GM21390 (cell line): ENCODE results near the gene DIO1.
A peak's percentile ranks its signal among the peaks of the same experiment; 100 is the strongest.
"Not testable (repeated sequence)": the region's sequence is repeated elsewhere in the genome, so short reads cannot be mapped to it uniquely, and the experiment has no call there.

Experiments
- ATAC-seq: cut with Tn5 transposase; IDR thresholded peaks from one replicate; pipeline ENCODE4 v1.9.1; 2021; ENCODE audit not compliant: unreplicated experiment

Gene DIO1

DNA sequence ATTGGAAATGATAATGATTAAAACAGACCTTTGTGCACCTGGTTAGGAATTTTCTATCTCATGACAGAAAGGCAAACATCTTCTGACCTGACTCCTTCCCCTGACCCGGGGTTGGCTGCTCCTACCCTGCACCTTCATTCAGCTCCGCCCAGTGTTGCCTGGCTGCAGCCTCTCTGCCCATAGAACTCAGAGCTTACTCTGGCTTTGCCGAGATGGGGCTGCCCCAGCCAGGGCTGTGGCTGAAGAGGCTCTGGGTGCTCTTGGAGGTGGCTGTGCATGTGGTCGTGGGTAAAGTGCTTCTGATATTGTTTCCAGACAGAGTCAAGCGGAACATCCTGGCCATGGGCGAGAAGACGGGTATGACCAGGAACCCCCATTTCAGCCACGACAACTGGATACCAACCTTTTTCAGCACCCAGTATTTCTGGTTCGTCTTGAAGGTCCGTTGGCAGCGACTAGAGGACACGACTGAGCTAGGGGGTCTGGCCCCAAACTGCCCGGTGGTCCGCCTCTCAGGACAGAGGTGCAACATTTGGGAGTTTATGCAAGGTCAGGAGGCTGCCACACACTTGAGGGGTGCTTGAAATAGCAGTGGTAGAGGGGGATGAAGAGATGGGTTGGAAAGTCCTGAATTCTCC, at the start of gene DIO1:
Gene DIO1 (plus strand): TSS at position 189 of the 638 bp plus-strand sequence. CDS start 24 bp downstream, at position 213.
- ATAC-seq, result no peak

DNA sequence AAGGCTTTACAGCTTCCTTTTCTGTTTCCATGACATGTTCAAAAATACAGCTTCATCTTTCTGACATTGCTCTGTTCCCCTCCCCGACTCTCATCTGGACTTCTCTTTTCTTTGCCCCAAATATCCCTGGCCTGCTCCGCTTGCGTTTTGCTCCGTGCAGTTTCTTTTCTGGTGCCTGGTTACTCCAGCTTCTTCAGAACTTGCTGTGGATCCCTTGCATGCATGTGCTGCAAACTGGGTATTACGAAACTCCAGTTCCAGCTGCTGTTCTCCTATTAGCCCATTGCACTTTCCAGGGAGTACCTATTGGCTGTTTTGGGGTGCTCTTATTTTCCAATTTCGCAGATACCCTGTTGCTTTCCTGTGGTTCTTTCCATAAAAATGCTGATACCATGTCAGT, 46.0 kb upstream of the DIO1 start:
- no peak for ATAC-seq

DNA sequence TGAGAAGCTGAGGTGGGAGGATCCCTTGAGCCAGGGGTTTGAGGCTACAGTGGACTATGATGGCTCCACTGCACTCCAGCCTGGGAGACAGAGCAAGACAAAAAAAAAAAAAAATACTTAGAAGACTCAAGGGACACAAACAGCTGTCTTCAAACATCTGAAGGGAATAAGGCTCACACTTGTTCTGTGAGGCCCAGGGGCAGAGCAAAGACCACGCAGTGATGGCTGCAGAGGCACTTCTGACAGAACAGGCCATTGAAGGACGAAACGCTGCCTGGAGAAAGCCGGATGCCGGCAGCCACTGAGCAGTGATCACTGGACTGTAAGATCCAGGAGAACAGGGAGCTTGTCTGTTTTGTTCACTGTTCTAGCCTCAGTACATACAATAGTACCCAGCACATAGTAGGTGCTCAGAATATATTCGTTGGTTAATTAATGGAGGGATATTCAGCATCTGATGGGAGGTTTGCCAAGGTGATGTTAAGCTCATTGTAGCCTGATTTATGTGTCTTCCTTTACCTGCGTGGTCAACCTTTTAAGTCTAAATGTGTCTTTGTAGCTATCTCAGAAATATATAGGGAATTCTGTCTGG, 43.8 kb upstream of the DIO1 start:
- ATAC-seq, result no peak

DNA sequence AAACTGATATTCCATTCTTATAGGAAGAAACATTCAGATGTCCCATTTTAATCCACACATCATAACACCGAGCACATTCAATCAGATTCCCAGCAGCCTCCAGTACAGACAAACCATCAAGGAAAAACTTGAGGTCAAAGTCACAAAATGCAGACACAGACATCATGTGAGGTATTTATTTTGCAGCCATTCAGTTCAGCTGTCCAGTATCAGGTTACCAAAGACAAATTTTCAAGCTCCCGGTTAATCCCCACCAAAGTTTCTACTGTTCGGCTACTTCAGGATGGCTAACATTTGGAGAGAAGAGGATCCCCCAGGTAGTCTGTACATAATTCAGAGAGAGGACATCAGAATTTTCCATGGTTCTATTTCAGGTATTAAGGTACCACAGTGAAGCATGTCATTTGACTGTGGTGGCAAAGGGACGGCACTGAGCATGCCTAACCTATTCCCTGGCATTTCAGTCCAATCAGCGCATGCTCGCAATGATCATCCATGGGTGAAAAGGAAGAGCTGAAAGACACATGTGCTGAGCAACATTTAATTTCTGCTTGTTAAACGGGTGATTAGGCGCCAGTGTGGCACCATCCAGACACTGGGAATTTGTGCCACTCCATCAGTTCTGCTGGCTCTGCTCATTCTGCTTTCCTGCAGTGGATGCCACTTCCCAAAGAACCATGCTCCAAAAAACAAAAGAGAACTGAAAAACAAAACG, 42.3 kb upstream of the DIO1 start:
- no peak for ATAC-seq

DNA sequence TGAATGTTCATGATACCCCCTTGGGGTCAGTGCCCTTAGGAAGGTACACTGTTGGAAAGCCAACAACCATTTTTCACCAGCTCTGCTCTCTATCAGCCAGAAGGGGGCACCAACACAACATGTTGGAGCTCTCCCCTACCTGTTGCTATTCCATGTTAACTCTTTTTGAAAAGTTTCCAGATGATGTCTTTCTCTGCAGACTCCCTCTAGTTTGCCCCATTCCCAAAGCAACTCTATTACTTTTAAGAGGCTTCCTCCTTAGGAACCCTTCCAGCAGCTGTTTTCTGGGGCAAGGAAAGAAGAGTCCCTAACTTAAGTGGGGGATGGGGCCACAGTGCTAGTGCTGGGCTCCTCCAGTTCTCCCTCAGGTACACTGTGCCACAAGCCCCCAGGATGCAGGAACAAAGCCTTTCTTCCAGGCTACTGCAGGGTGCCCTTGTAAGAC, 33.0 kb upstream of the DIO1 start:
- ATAC-seq, result no peak

DNA sequence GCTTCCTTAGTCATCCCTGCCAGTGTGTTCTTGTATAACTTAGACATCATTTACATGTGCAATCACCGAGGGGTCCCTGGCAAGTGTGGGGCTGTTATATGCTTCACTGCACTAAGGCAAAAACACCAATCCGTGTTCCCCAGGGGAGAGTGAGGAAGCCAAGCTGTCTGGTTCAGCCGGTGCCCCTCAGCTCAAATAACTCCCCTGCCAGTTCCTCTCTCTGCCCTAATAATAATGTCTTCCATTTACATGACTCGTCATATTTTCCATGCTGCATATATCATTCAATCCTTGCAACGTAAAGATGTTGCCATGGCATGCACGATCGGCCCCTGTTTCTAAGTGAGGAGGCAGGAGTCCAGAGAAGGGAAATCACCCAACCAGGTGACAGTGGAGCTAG, 31.5 kb upstream of the DIO1 start:
- ATAC-seq, result no peak

DNA sequence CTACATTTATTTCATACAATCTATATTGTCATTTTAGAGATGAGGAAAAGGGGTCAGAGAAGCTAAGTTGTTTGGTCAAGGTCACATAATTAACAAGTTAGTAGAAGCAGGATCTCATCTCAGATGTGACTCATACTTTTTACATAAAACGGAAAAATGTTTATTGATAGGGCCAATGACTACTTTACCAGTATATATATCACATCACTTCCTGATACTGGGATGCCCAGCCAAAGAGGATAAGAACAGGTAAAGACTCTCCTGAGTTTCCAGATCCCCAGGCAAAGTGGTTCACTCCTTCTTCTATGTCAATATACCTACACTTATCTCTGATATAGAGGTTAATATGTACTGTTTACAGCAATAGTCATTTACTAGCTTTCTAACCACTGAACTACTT, 25.4 kb upstream of the DIO1 start:
- no peak for ATAC-seq

DNA sequence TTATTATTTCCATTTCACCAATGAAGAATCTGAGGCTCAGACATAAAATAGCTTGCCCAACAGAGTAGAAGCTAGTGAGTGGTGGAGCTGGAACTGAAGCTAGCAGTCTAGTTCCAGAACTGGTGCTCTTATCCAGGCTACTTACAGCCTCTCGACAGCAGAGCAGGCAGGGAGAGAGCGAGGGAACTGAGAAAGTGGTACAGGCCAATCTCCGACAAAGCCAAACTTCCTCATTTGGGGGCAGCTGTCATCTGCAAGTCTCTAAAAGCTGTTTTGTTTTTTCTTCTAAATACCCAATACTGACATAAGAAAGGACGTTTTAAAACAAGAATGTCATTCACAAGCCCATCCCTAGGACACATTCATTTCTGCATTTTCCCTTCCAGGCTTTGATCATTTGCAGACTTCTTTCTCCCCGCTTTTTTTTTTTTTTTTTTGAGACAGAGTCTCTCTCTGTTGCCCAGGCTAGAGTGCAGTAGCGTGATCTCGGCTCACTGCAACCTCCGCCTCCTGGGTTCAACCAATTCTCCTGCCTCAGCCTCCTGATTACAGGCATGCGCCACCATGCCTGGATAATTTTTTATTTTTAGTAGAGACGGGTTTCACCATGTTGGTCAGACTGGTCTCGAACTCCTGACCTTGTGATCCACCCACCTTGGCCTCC, 24.4 kb upstream of the DIO1 start:
- no peak for ATAC-seq

DNA sequence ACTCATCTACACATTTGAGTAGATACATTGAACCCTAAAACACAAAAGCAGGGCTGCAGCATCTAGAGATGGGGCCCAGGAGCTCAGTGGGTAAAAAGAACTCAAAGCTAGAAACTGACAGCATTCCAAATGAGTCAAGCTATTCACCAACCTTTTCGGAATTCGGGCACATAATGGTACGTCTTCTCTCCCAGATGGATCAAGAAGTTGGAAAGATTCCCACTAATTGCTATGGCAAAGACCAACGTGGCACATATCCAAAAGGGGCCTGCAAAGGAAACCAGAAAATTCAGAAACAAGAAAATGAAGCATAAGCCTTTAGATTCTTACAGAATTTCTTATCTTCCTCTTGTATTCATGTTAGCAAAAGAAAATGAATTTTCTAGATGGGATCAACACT, 22.8 kb upstream of the DIO1 start:
- ATAC-seq, result no peak

DNA sequence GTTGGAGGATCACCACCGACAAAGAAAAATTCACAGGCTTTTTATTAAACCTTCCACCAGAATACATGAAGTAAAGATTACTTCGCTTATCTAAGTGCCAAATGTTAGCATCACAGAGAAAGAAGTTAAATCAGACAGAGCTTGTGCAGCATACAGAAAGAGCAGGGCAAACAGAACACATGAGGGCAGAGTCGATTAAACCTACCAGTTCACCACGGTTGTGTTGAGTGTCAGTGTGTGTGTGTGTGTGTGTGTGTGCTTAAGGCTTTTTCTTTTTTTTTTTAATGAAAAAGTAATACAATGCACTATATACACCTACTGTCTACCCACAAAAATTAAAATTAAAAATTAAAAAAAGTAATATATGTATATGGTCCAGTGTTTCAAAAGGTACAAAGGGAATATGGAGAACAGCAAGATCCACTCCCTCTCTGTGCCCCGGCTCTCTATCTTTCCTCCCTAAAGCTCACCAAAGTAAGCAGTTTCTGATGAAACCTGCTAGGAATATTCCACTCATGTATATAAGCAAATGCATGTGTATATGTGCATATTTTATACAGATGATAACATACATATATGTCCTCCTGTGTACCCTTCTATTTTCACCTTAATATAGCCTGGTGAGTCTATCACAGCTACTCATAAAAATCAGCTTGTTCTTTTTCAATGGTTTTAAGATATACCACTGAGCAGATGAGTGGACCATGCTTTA, 22.1 kb upstream of the DIO1 start:
- no peak for ATAC-seq

DNA sequence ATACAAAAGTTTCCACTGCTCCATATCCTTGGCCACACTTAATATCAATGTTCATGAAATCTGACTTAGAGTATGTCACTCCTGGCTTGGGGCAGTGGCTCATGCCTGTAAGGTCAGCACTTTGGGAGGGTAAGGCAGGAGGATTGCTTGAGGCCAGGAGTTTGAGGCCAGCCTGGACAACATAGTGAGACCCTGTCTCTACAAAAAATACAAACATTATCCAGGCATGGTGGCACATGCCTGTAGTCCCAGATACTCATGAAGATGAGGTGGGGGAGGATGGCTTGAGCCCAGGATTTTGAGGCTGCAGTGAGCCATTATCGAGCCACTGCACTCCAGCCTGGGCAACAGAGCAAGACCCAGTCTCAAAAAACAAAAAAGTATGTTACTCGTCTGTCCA, 18.8 kb upstream of the DIO1 start:
- ATAC-seq, result not testable (repeated sequence)

DNA sequence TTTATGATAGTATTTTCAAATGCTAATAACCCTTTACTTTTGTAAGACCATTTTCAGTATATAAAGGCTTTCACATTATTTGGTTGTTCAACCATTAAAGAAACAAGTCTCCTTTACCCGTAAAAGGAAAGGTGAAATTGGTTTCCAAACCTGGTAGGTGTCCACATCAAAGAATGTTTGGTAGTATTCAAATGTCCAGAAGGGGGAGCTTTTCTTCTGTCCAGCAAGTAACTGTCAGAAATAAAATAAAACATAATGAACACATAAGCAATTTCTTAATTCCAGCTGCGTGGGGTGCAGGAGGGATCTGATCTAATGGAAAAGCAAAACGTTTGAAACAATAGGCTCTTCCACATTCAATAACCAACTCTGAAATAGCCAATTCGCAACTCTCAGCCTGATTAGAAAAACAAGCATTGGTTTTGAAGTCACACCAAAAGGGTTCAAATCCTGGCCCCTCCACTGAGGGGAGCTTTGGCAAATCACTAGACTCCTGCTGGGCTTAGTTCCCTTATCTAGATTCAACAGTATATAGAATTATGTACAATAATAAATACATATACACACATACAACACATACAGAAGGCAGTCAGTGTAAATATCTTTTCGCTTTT, 15.4 kb upstream of the DIO1 start:
- no peak for ATAC-seq

DNA sequence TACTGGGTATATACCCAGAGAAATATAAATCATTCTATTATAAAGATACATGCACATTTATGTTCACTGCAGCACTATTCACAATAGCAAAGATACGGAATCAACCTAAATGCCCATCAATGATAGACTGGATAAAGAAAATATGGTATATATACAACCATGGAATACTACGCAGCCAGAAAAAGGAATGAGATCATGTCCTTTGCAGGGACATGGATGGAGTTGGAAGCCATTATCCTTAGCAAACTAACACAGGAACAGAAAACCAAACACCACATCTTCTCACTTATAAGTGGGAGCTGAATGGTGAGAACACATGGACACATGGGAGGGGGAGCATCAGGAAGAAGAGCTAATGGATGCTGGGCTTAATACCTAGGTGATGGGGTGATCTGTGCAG, 12.1 kb upstream of the DIO1 start:
- ATAC-seq, result not testable (repeated sequence)

DNA sequence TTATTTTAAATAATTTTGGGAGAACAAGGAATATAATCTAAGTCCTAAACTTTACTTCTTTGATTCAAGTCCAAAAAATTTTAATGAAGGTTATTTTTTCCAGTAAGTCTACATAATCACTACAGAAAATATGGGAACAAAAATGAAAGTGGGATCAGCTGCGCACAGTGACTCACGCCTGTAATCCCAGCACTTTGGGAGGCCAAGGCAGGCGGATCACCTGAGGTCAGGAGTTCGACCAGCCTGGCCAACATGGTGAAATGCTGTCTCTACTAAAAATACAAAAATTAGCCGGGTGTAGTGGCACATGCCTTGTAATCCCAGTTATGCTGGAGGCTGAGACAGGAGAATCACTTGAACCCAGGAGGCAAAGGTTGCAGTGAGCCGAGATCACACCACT, 10.4 kb upstream of the DIO1 start:
- not testable (repeated sequence) for ATAC-seq

DNA sequence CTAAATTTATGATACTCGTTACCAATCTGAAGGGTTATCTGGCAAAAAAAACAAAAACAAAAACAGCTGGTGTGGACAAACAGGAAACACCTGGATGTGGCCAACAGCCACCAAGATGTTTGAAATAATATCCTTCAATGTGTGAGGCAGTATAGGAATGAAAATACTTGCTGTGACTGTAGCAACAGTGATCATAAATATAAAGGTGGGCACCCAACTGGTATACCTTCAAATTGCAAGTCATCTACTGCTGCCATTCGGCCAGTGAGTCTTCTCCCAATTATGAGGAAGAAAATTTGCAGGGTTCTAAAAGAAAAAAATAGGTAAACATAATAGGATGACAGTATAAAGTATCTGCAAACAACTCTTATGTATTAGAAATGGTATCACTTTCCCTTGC, 5.3 kb upstream of the DIO1 start:
- no peak for ATAC-seq

DNA sequence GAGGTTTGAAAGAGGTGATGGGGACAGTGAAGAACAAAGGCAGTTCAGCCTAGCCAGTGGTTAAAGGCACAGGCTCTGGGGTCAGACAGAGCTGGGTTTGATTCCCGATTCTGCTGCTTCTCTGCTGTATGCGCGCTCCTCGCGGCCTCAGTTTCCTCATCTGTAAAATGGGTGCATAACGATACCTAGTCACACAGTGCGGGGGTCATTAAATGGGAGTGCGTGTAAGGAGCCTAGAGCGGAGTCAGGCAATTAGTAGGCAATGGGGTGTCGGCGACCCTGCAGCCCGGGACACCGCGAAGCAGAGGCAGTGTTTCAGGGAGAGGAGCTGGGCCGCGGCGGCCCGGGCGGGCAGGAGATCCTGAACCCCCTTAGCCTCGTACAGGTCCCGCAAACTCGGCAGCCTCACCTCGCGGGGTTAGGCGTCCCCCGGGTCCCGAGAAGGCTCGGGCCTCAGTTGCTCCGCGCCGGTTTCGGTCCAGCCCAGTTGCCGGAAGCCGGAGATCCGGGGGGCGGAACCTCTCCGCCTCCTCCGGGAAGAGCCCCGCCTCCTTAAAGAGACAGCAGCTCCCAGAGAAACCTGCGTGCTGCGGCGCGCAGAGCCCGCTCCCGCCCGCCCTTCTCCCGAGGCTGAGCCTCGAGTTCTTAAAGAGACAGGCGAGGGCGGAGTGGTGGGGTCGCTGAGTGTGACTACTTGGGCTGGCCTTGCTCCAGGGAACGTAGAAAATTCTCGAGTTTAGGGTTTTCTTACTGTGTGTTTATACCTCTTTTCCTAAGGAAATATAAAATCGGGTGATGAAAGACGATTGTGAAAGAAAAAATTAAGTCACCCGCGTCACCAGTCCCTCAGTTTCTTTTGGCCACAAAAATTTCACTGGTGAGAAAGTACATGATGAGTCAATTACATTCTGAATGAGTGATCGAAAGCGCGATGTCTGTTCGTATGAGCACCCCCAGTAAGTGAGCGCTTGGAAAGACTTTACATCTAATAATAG, 4.4 kb upstream of the DIO1 start, which contains the start of gene YIPF1:
Gene YIPF1 (minus strand): TSS at position 494 of the 995 bp plus-strand sequence. CDS start 860 bp downstream, outside the sequence.
- ATAC-seq, result peak; percentile 93

DNA sequence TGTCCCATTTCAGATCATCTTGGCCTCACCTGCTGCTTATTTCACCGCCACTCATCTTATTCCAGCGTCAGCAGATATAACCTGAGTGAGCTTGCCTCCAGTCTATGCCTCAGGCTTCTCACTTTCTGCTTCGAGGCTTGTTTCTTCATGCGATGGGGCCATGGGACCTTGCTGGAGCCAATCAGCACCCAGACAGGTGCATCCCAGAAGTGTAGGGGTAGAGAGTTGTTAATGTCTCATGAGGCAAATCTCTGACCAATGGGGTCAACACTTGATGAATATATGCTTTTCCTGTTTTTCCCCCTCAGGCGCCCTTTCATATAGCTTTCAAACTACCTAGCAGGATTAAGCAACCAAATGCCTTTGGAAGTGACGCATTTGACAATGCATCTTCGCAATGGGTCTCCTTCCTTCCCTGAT, 3.5 kb upstream of the DIO1 start:
- no peak for ATAC-seq

DNA sequence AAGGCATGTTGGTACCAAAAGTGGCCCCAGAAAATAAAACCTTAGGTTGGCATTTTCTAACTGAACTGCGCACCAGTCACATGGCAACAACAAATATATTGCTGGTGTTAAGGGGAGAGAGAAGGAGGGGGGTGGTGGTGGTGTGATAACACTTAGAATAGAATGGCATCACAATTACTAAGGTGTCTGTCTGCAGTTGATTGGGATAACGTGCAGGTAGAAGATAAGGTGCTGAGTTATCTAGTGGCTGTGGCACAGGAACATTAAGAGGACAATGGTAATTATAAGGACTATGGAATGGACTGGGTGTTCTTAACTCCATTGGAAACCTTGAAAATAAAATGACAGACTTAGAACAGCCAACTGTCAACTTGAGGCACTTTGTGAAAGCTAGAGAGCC, 3.0 kb upstream of the DIO1 start:
- ATAC-seq, result no peak

DNA sequence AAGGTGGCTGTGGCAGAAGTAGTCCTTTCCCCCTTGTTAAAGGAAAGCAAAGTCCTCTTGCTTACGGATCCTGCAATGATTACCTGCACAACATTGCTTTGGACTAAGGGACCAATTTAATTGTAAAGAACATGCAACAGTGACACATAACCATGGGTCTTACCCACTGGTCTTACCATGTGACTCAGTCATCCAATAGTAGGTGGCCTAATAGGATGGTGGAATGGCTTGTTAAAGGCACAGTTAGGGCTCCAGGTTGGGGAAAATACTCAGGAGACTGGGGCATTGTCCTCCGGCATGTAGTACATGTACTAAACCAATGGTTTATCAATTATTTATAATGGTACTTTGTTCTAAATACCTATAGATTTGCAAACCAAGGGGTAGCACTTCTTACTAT, 2.3 kb upstream of the DIO1 start:
- ATAC-seq, result no peak
